Endothelial cell of umbilical vein (primary cell): ENCODE data around the gene TMEM109. TPM values are rescaled to one million over a fixed set of nuclear protein-coding genes. Genes with fewer than 3 reads are reported as not detected.

ENCODE experiments used
- BruUV-seq: library from RNA; stranded (reverse); fragments of 400-500 nt; replicated peaks from 2 replicates; lab custom pipeline; 2021; lab: Mats Ljungman, UMichigan
- CTCF ChIA-PET: fragments of 300-600, 350-600 bp; sonication (Branson Sonifier 250); formaldehyde crosslinking; loops from one replicate; lab custom pipeline; 2021; ENCODE audit warnings: antibody characterized with exemption, inconsistent platforms; lab: Charles Lee
- POLR2A ChIA-PET: fragments of 300-600, 350-600 bp; sonication (Branson Sonifier 250); formaldehyde crosslinking; loops from one replicate; lab custom pipeline; 2021; ENCODE audit warnings: antibody characterized with exemption, inconsistent platforms; lab: Charles Lee
- DNase-seq: peaks from one replicate; pipeline ENCODE4 v3.0.0-alpha.2; 2011; ENCODE audit warnings: low read depth, low spot score
- FAIRE-seq: peaks from 2 replicates; lab custom pipeline; 2011; peaks lifted over from hg19 to GRCh38; lab: Jason Lieb, UNC
- H2AFZ ChIP-seq: 2 replicates; pipeline ENCODE4 v1.6.0; 2012; ENCODE audit warnings: low read depth, low read length, control low read depth, inconsistent platforms
- H3K27ac ChIP-seq: 2 replicates; pipeline ENCODE4 v1.5.1; 2011; ENCODE audit warnings: low read depth, mild to moderate bottlenecking, control low read depth, low read length, moderate library complexity; ENCODE audit not compliant: insufficient read depth
- H3K27me3 ChIP-seq, 2 experiments: 2 replicates each; pipeline versions ENCODE4 v1.6.0 to v1.6.1; 2011; ENCODE audit warnings: low read length in 2 of 2, mixed read lengths in 1 of 2; ENCODE audit not compliant: control insufficient read depth in 2 of 2, insufficient read depth in 2 of 2
- H3K36me3 ChIP-seq, 2 experiments: 2 replicates in 1 of 2; 3 replicates in 1 of 2; pipeline ENCODE4 v1.5.1; 2011; ENCODE audit warnings: low read length in 2 of 2, mild to moderate bottlenecking in 1 of 2, moderate library complexity in 1 of 2; ENCODE audit not compliant: control insufficient read depth in 2 of 2, insufficient read depth in 2 of 2; ENCODE audit errors: extremely low read depth in 1 of 2
- H3K4me1 ChIP-seq: 3 replicates; pipeline ENCODE4 v1.5.1; 2011; ENCODE audit warnings: mild to moderate bottlenecking, low read length; ENCODE audit not compliant: control insufficient read depth, insufficient read depth; ENCODE audit errors: extremely low read depth
- H3K4me2 ChIP-seq: 2 replicates; pipeline ENCODE4 v1.6.1; 2011; ENCODE audit warnings: low read length, control low read depth, mixed read lengths; ENCODE audit not compliant: insufficient read depth
- H3K4me3 ChIP-seq, 3 experiments: fragments of 200-600 bp in 1 of 3; sonication (generic), shearing (Covaris generic) in 1 of 3; replicated peaks in 1 of 3; 2 replicates each; pipeline ENCODE4 v1.5.1; 2011 to 2016; ENCODE audit warnings: control low read depth in 3 of 3, low read length in 3 of 3, mild to moderate bottlenecking in 2 of 3, inconsistent platforms in 1 of 3, low read depth in 1 of 3, moderate library complexity in 1 of 3; ENCODE audit not compliant: insufficient read depth in 1 of 3
- H3K79me2 ChIP-seq: 2 replicates; pipeline ENCODE4 v1.6.0; 2012; ENCODE audit warnings: low read length, inconsistent platforms; ENCODE audit not compliant: control insufficient read depth, insufficient read depth
- H3K9ac ChIP-seq: replicated peaks from 2 replicates; pipeline ENCODE3; 2011; ENCODE audit warnings: low read length, control low read depth; ENCODE audit not compliant: insufficient read depth; ENCODE audit errors: extremely low read depth
- H3K9me1 ChIP-seq: replicated peaks from 3 replicates; pipeline ENCODE4 v1.6.0; 2011; ENCODE audit warnings: mild to moderate bottlenecking, low read length; ENCODE audit not compliant: control insufficient read depth, insufficient read depth; ENCODE audit errors: extremely low read depth
- H3K9me3 ChIP-seq: replicated peaks from 2 replicates; pipeline ENCODE4 v1.5.1; 2012; ENCODE audit warnings: low read length, inconsistent platforms; ENCODE audit not compliant: control insufficient read depth, insufficient read depth
- H4K20me1 ChIP-seq: replicated peaks from 2 replicates; pipeline ENCODE3; 2011; ENCODE audit warnings: mild to moderate bottlenecking, low read length; ENCODE audit not compliant: control insufficient read depth, insufficient read depth; ENCODE audit errors: extremely low read depth
- EZH2 ChIP-seq: IDR thresholded peaks from 2 replicates; pipeline ENCODE4 v1.6.1; 2012; ENCODE audit warnings: borderline replicate concordance, low read depth, mild to moderate bottlenecking, moderate library complexity, low read length, inconsistent platforms; ENCODE audit not compliant: severe bottlenecking
- FOS ChIP-seq: IDR thresholded peaks from 2 replicates; pipeline ENCODE4 v1.6.1; 2011; ENCODE audit warnings: mild to moderate bottlenecking, low read length, moderate library complexity, borderline replicate concordance; ENCODE audit not compliant: insufficient read depth
- GATA2 ChIP-seq: IDR thresholded peaks from 2 replicates; pipeline ENCODE4 v1.7.0; 2011; ENCODE audit warnings: low read depth, mild to moderate bottlenecking, moderate library complexity, mixed read lengths, low read length; ENCODE audit not compliant: insufficient read length, insufficient read depth
- JUN ChIP-seq: IDR thresholded peaks from 2 replicates; pipeline ENCODE4 v1.6.1; 2011; ENCODE audit warnings: borderline replicate concordance, low read depth; ENCODE audit not compliant: insufficient read length, insufficient read depth
- MYC ChIP-seq: IDR thresholded peaks from one replicate; pipeline ENCODE4 v1.6.1; 2011; ENCODE audit warnings: mild to moderate bottlenecking, low read depth, low read length
- POLR2A ChIP-seq: IDR thresholded peaks from 2 replicates; pipeline ENCODE4 v1.6.1; 2012; ENCODE audit warnings: low read depth, mild to moderate bottlenecking, control low read depth, low read length
- POLR2AphosphoS5 ChIP-seq: IDR thresholded peaks from 2 replicates; pipeline ENCODE4 v1.6.1; 2012; ENCODE audit warnings: low read depth, mild to moderate bottlenecking, control low read depth, low read length, moderate library complexity; ENCODE audit not compliant: insufficient read depth
- dilution Hi-C: fragments of 300-500 bp; cut with MboI; formaldehyde crosslinking; loops from one replicate; pipeline ENCODE4 v1.15.0; 2019; ENCODE audit warnings: low sequenced_read_pairs; ENCODE audit not compliant: extremely low pct_ligation_motif_present
- intact Hi-C: fragments of 100-400 bp; cut with micrococcal nuclease; formaldehyde crosslinking; loops from one replicate; pipeline ENCODE4 v1.10.0; 2022
- polyA plus RNA-seq, 4 experiments: library from polyadenylated mRNA; depleted of rRNA in 3 of 4; stranded (reverse) in 3 of 4; unstranded in 1 of 4; fragments of >200 nt; gene quantifications; 2 replicates each; pipeline versions ENCODE4 v1.2.1 to v1.2.3, GENCODE V29; 2011 to 2012; ENCODE audit warnings: missing spikeins in 1 of 4
- total RNA-seq: library from RNA; stranded (reverse); gene quantifications from 2 replicates; pipeline ENCODE4 v1.2.3, GENCODE V29; 2021
- TF ChIP-seq, protein P1 (sequence below): IDR thresholded peaks from 2 replicates; pipeline ENCODE4 v1.6.1; 2011; ENCODE audit not compliant: insufficient read depth, insufficient read length
- TF ChIP-seq, protein P2 (sequence below), 2 donors: IDR thresholded peaks; 1 replicate in 1 of 2; 2 replicates in 1 of 2; pipeline ENCODE4 v1.5.1; 2011; ENCODE audit warnings: low read length in 2 of 2, mild to moderate bottlenecking in 2 of 2, moderate library complexity in 2 of 2, control low read depth in 1 of 2, inconsistent platforms in 1 of 2, low read depth in 1 of 2; ENCODE audit not compliant: insufficient read depth in 1 of 2; ENCODE audit errors: extremely low read depth in 1 of 2

The TMEM109 gene
- total and polyA plus RNA-seq, 2 donors (not counting 3 experiments of a cell fraction or from before 2014, with no cell fraction given): 143 to 192 TPM

DNA sequence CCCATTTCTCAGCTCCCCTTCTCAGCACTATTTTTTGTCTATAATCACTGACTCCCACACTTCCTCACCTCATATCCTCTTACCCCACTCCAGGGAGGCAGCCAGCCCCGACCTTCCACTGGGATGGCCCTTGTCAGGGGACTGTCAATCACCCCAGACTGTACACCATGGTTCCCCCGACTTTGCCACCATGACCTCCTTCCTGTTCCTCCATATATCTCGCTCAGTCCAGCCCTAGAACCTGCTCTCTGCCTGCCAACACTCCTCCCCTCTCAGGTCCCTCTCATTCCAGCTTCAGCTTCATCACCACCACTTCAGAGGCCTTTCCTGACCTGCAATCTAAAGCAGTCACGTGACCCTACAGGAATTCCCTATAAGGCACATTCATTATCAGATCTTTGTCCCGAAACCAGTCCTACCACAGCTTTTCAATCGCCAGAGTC is 24.1 kb upstream of the TMEM109 start:
- Histone ChIP-seq H3K36me3 (peaks cover under 1 to 6% of the 10 kb centered on the region in 2 experiments), H3K4me3 (no peak overlapping the region), H3K9me1 (no peaks in the 10 kb centered on the region), H3K9ac (no peak overlapping the region), H3K27me3 (no peaks in the 10 kb centered on the region), H3K27ac (no peak overlapping the region), H3K9me3 (no peaks in the 10 kb centered on the region), H4K20me1 (no peaks in the 10 kb centered on the region), H2AFZ (no peak overlapping the region), H3K4me2 (no peak overlapping the region), H3K4me1 (peaks cover 20% of the 10 kb centered on the region), H3K79me2 (no peaks in the 10 kb centered on the region)
- CTCF ChIA-PET: interaction anchor here (0.8 to 9.3 kb wide), 9 partner anchors 10 to 114 kb away, joined by 3 to 607 read pairs (median 3); partner anchors contain the start of gene PTGDR2
- no TSS peak for BruUV-seq
- DNase-seq (no peak), FAIRE-seq (peak; percentile 75)
- TF ChIP-seq, protein P1, sequence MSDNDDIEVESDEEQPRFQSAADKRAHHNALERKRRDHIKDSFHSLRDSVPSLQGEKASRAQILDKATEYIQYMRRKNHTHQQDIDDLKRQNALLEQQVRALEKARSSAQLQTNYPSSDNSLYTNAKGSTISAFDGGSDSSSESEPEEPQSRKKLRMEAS: no peak
- TF ChIP-seq EZH2 (no peak), MYC (no peak), JUN (no peak), FOS (no peak), POLR2A (no peak), GATA2 (no peak), POLR2AphosphoS5 (no peak)
- TF ChIP-seq, protein P2, sequence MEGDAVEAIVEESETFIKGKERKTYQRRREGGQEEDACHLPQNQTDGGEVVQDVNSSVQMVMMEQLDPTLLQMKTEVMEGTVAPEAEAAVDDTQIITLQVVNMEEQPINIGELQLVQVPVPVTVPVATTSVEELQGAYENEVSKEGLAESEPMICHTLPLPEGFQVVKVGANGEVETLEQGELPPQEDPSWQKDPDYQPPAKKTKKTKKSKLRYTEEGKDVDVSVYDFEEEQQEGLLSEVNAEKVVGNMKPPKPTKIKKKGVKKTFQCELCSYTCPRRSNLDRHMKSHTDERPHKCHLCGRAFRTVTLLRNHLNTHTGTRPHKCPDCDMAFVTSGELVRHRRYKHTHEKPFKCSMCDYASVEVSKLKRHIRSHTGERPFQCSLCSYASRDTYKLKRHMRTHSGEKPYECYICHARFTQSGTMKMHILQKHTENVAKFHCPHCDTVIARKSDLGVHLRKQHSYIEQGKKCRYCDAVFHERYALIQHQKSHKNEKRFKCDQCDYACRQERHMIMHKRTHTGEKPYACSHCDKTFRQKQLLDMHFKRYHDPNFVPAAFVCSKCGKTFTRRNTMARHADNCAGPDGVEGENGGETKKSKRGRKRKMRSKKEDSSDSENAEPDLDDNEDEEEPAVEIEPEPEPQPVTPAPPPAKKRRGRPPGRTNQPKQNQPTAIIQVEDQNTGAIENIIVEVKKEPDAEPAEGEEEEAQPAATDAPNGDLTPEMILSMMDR (IDR thresholded peaks at IDR 0.05; ENCODE audit: extremely low read depth in 1 of 2, insufficient read depth in 1 of 2, low read depth in 1 of 2, low read length in 2 of 2): no peak
- POLR2A ChIA-PET: interaction anchor here (0.7 kb wide), 1 partner anchor 392 kb away, joined by 4 read pairs; no protein-coding TSS in a partner anchor
- intact Hi-C loops (no loop called here), dilution Hi-C loops (no loop called here)
